A549 (cell line): ENCODE data around the gene COL5A2. TPM values are rescaled to one million over a fixed set of nuclear protein-coding genes. Genes with fewer than 3 reads are reported as not detected.

Experiments used
- ATAC-seq, 2 experiments: fragments of 200-7000 bp in 1 of 2; fragments of >200 bp in 1 of 2; cut with Nextera tagmentation in 1 of 2; cut with Tn5 transposase in 1 of 2; 3 replicates each; pipeline versions ENCODE4 v1.8.0 to v1.9.1; 2018 to 2020; ENCODE audit warnings: mild to moderate bottlenecking in 1 of 2, moderate library complexity in 1 of 2
- CTCF ChIA-PET: fragments of 300-600 bp; sonication (Branson Sonifier 250); formaldehyde crosslinking; extraction: SDS; loops from one replicate; lab custom pipeline; 2021; ENCODE audit warnings: antibody characterized with exemption, inconsistent platforms; lab: Yijun Ruan, JAX
- POLR2A ChIA-PET: fragments of 350-600 bp; formaldehyde crosslinking; extraction: SDS; loops from one replicate; lab custom pipeline; 2021; ENCODE audit warnings: antibody characterized with exemption, inconsistent platforms; lab: Yijun Ruan, JAX
- DNase-seq, 2 experiments: peaks; one replicate each; pipeline versions ENCODE4 v3.0.0 to v3.0.0-alpha.2; 2011 to 2016; ENCODE audit warnings: low read depth in 1 of 2, low spot score in 1 of 2
- FAIRE-seq: peaks from 2 replicates; lab custom pipeline; 2011; peaks lifted over from hg19 to GRCh38; lab: Jason Lieb, UNC
- H3K27ac ChIP-seq, 2 experiments: fragments of >200 bp; sonication (Bioruptor Twin); formaldehyde crosslinking; 3 replicates each; pipeline ENCODE4 v1.5.1; 2016 to 2017
- H3K4me1 ChIP-seq: fragments of >200 bp; sonication (Bioruptor Twin); formaldehyde crosslinking; 3 replicates; pipeline ENCODE4 v1.6.1; 2016
- H3K4me2 ChIP-seq: fragments of >200 bp; sonication (Bioruptor Twin); formaldehyde crosslinking; 3 replicates; pipeline ENCODE4 v1.6.1; 2016
- H3K4me3 ChIP-seq: fragments of >200 bp; sonication (Bioruptor Twin); formaldehyde crosslinking; 3 replicates; pipeline ENCODE4 v1.5.1; 2016
- H3K9me3 ChIP-seq: fragments of >200 bp; sonication (Bioruptor Twin); formaldehyde crosslinking; 3 replicates; pipeline ENCODE4 v1.6.1; 2016
- BHLHE40 ChIP-seq: IDR thresholded peaks from 2 replicates; pipeline ENCODE4 v1.6.1; 2012; ENCODE audit warnings: low read depth, low read length, inconsistent platforms
- CEBPB ChIP-seq, 2 experiments: fragments of >200 bp in 1 of 2; sonication (Bioruptor Twin) in 1 of 2; formaldehyde crosslinking in 1 of 2; IDR thresholded peaks; 2 replicates each; pipeline ENCODE4 v1.6.1; 2012 to 2016
- EHF ChIP-seq: fragments of 250-450 bp; sonication (Bioruptor Pico); IDR thresholded peaks from 2 replicates; pipeline ENCODE4 v1.5.0; 2020; ENCODE audit warnings: mild to moderate bottlenecking
- EP300 ChIP-seq, 2 experiments: fragments of >200 bp; sonication (Bioruptor Twin); formaldehyde crosslinking; IDR thresholded peaks; 2 replicates in 1 of 2; 3 replicates in 1 of 2; pipeline ENCODE4 v1.6.1; 2016 to 2017
- FOSL2 ChIP-seq, 2 experiments: fragments of 450-650 bp in 1 of 2; fragments of >200 bp in 1 of 2; sonication (Bioruptor Twin) in 1 of 2; formaldehyde crosslinking; IDR thresholded peaks; 2 replicates each; pipeline versions ENCODE4 v1.5.0 to v1.6.1; 2016 to 2020; ENCODE audit warnings: mild to moderate bottlenecking in 1 of 2, moderate library complexity in 1 of 2
- HES2 ChIP-seq: fragments of >200 bp; sonication (Bioruptor Twin); formaldehyde crosslinking; IDR thresholded peaks from 2 replicates; pipeline ENCODE4 v1.6.1; 2016
- HOXB13 ChIP-seq: fragments of 250-450 bp; sonication (Bioruptor Pico); IDR thresholded peaks from 2 replicates; pipeline ENCODE4 v1.5.0; 2020; ENCODE audit warnings: low read depth, mild to moderate bottlenecking, moderate library complexity
- JUN ChIP-seq, 2 experiments: fragments of >200 bp; sonication (Bioruptor Twin); formaldehyde crosslinking; IDR thresholded peaks; 2 replicates in 1 of 2; 3 replicates in 1 of 2; pipeline ENCODE4 v1.6.1; 2016 to 2017
- NFE2L2 ChIP-seq: fragments of 150-350 bp; conservative IDR thresholded peaks from 2 replicates; pipeline ENCODE4 v1.6.1; 2014; ENCODE audit warnings: low read length
- RAD21 ChIP-seq, 2 experiments: fragments of >200 bp in 1 of 2; sonication (Bioruptor Twin) in 1 of 2; formaldehyde crosslinking in 1 of 2; IDR thresholded peaks in 1 of 2; conservative IDR thresholded peaks in 1 of 2; 2 replicates in 1 of 2; 3 replicates in 1 of 2; pipeline ENCODE4 v1.6.1; 2012 to 2018; ENCODE audit warnings: inconsistent platforms in 1 of 2
- RNF2 ChIP-seq: fragments of 200-600 bp; sonication (generic); IDR thresholded peaks from 2 replicates; pipeline ENCODE4 v1.6.1; 2016; ENCODE audit warnings: low read depth, mild to moderate bottlenecking, antibody characterized with exemption, moderate library complexity, borderline replicate concordance
- SMC3 ChIP-seq: fragments of >200 bp; sonication (Bioruptor Twin); formaldehyde crosslinking; IDR thresholded peaks from 3 replicates; pipeline ENCODE4 v1.6.1; 2018; ENCODE audit warnings: inconsistent platforms
- TP53 ChIP-seq: fragments of 250-450 bp; sonication (Bioruptor Pico); IDR thresholded peaks from 2 replicates; pipeline ENCODE4 v1.5.0; 2021; ENCODE audit warnings: mild to moderate bottlenecking, moderate library complexity
- WGBS: methylation state at CpG from one replicate; pipeline ENCODE4 v1.1.6; 2017; ENCODE audit errors: missing lambda C conversion rate; 5-methylcytosine and 5-hydroxymethylcytosine counted together
- polyA plus RNA-seq, 4 experiments: library from polyadenylated mRNA; depleted of rRNA in 3 of 4; stranded (reverse); fragments of >200 nt; fragmentation: RNase III in 1 of 4; extraction: RNeasy Plus Mini Kit Qiagen cat#74134 plus additional on column Dnase treatment in 1 of 4; gene quantifications; 2 replicates in 3 of 4; 3 replicates in 1 of 4; pipeline ENCODE4 v1.2.3, GENCODE V29; 2011 to 2017
- TF ChIP-seq, protein P1 (sequence below): fragments of 250-450 bp; sonication (Bioruptor Pico); IDR thresholded peaks from 2 replicates; pipeline ENCODE4 v1.5.0; 2021; ENCODE audit warnings: mild to moderate bottlenecking, moderate library complexity, borderline replicate concordance
- TF ChIP-seq, protein P2 (sequence below): fragments of >200 bp; sonication (Bioruptor Twin); formaldehyde crosslinking; IDR thresholded peaks from 3 replicates; pipeline ENCODE4 v1.6.1; 2016

The COL5A2 gene
- polyA plus RNA-seq, 2 of the 4 experiments (the other 2 are of a cell fraction) = 152 to 215 TPM

DNA sequence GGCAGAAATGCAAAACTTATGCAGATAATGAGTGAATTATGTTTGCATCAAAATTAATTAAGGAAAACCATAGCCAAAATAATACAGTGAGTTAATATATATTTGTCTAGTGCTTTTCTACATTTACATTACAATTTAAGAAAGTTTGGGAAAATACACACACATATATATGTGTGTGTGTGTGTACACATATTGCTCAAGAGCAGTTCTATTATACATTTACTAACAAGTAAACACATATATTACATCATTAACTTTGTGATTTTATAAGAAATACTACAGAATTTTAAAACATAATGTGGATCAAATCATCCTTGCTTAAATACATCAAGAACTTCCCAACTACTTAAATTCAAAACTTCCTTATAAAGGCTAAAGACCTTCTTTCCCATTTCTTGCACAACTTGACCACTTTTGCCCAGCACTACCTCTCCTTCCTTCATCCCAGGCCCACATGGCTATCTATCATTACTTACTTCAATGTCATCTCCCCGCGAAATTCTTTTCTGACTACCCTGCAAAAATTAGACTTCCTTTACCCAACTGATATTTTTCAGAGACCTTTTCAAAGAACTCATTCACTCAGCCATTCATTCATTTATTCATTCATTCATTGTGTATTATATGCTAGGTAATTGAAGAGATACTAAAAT lies 68.4 kb downstream of the COL5A2 start:
- ChIA-PET CTCF (interaction anchor here (2.1 kb wide), 1 partner anchor 17 kb away, joined by 6 read pairs; no protein-coding TSS in a partner anchor), POLR2A (no interaction called here)
- Histone ChIP-seq H3K4me1 (peaks cover 86% of the 10 kb centered on the region), H3K4me2 (peak overlapping the region; percentile 57), H3K9me3 (no peaks in the 10 kb centered on the region), H3K4me3 (no peak overlapping the region), H3K27ac (peak overlapping the region; percentile 30 to 74; a peak in 5 of 6 replicates)
- TF ChIP-seq SMC3 (no peak), CEBPB (IDR thresholded peaks at IDR 0.05) (peak; percentile 72 to 90), JUN (IDR thresholded peaks at IDR 0.05) (no peak), NFE2L2 (no peak), HOXB13 (CRISPR knock-in tag) (no peak)
- TF ChIP-seq, protein P1, sequence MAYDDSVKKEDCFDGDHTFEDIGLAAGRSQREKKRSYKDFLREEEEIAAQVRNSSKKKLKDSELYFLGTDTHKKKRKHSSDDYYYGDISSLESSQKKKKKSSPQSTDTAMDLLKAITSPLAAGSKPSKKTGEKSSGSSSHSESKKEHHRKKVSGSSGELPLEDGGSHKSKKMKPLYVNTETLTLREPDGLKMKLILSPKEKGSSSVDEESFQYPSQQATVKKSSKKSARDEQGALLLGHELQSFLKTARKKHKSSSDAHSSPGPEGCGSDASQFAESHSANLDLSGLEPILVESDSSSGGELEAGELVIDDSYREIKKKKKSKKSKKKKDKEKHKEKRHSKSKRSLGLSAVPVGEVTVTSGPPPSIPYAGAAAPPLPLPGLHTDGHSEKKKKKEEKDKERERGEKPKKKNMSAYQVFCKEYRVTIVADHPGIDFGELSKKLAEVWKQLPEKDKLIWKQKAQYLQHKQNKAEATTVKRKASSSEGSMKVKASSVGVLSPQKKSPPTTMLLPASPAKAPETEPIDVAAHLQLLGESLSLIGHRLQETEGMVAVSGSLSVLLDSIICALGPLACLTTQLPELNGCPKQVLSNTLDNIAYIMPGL (CRISPR knock-in tag) = no peak
- TF ChIP-seq, protein P2, sequence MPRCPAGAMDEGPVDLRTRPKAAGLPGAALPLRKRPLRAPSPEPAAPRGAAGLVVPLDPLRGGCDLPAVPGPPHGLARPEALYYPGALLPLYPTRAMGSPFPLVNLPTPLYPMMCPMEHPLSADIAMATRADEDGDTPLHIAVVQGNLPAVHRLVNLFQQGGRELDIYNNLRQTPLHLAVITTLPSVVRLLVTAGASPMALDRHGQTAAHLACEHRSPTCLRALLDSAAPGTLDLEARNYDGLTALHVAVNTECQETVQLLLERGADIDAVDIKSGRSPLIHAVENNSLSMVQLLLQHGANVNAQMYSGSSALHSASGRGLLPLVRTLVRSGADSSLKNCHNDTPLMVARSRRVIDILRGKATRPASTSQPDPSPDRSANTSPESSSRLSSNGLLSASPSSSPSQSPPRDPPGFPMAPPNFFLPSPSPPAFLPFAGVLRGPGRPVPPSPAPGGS = no peak
- ATAC-seq = peak in 1 of 2 experiments; percentile 50; a peak in 3 of 6 replicates
- 0% methylated on average over 2 of the region's 2 CpGs for WGBS
- peak in 1 of 2 experiments; percentile 38 for DNase-seq
- no peak for FAIRE-seq

DNA sequence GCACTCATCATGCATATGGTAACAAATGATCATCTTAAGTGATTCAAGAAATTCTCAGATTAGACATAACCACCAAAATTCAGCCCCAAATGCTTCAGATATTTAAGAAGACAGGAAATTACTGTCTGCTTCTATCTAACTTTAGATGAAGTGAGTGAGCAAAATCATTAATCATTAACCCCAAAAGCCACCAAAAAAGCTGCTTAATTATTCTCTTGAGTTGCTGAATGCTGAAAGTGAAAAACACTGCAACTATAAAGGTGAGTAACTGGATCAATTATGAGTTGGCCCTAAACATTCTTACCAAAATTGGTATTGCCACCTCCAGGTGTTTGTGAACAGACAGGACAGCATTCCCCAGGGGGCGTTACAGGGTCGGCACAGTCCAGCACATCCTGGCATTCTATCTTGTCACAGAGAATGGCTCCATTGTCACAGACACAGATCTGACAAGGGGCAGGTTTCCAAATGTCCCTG lies 69.6 kb downstream of the COL5A2 start:
- ATAC-seq (peak; percentile 64 to 65; a peak in 4 of 6 replicates), FAIRE-seq (no peak), DNase-seq (no peak)
- Histone ChIP-seq H3K4me2 (peak overlapping the region; percentile 57), H3K27ac (peak overlapping the region; percentile 30 to 72; a peak in 5 of 6 replicates), H3K9me3 (no peaks in the 10 kb centered on the region), H3K4me1 (peaks cover 86% of the 10 kb centered on the region), H3K4me3 (no peak overlapping the region)
- WGBS = 0% methylated on average over 2 of the region's 2 CpGs
- ChIA-PET POLR2A (no interaction called here), CTCF (no interaction called here)
- peak in 1 of 2 experiments; percentile 14; a peak in 2 of 5 replicates for TF ChIP-seq RAD21 (conservative IDR thresholded peaks at IDR 0.05 in 1 of 2, IDR thresholded peaks at IDR 0.05 in 1 of 2)
- no peak for TF ChIP-seq HES2
- TF ChIP-seq, all 56 proteins: peak for 1

- Histone ChIP-seq H3K4me2 (peak overlapping the region; percentile 62), H3K27ac (peak overlapping the region in 1 of 2 experiments; percentile 8; a peak in 2 of 6 replicates)
- FAIRE-seq = no peak
- no peak for TF ChIP-seq FOSL2 (IDR thresholded peaks at IDR 0.05)
- TF ChIP-seq FOSL2 (CRISPR knock-in tag; IDR thresholded peaks at IDR 0.05) = no peak
- no peak for TF ChIP-seq BHLHE40
- TF ChIP-seq EP300 (IDR thresholded peaks at IDR 0.05) = no peak
- TF ChIP-seq EHF (CRISPR knock-in tag) = no peak
- no peak for TF ChIP-seq RNF2
- TF ChIP-seq TP53 (CRISPR knock-in tag) = no peak
- TF ChIP-seq, all 56 proteins: peak for 0
- WGBS = 29% methylated on average over 2 of the region's 2 CpGs
- no peak overlapping the region for H3K4me3 ChIP-seq
- DNase-seq (no peak), ATAC-seq (no peak)
- ChIA-PET POLR2A (no interaction called here), CTCF (interaction anchor here (1.1 kb wide), 1 partner anchor 10 kb away, joined by 4 read pairs; no protein-coding TSS in a partner anchor)
- H3K4me1 ChIP-seq = peaks cover 76% of the 10 kb centered on the region
- no peaks in the 10 kb centered on the region for H3K9me3 ChIP-seq
Measured at GRCh38 chr2:189104934-189105333, 74.6 kb downstream of the COL5A2 start.
